ENCODE results near the gene AFAP1L2.

Gene AFAP1L2

GRCh38 chr10:114412907-114413797 is 8.8 kb upstream of the AFAP1L2 start:
- DNase-seq, result no peak

- no peak for DNase-seq
These were observed 4.7 kb upstream of the AFAP1L2 start for GRCh38 chr10:114408968-114409444.

- DNase-seq, result no peak
These were observed 4.0 kb upstream of the AFAP1L2 start for GRCh38 chr10:114408112-114408967.

GRCh38 chr10:114406455-114406854 is 2.2 kb upstream of the AFAP1L2 start:
- no peak for DNase-seq

- DNase-seq, result no peak
These were observed 679 bp upstream of the AFAP1L2 start for GRCh38 chr10:114405011-114405350.

GRCh38 chr10:114403541-114404161 is 651 bp downstream of the AFAP1L2 start:
- DNase-seq, result no peak

GRCh38 chr10:114402871-114403540 is 1.3 kb downstream of the AFAP1L2 start:
- no peak for DNase-seq

GRCh38 chr10:114402233-114402632 is 2.1 kb downstream of the AFAP1L2 start:
- DNase-seq, result no peak

GRCh38 chr10:114401195-114401791 is 3.0 kb downstream of the AFAP1L2 start:
- no peak for DNase-seq

GRCh38 chr10:114400091-114400490 is 4.2 kb downstream of the AFAP1L2 start:
- DNase-seq, result no peak

GRCh38 chr10:114399576-114399975 is 4.7 kb downstream of the AFAP1L2 start:
- DNase-seq, result no peak

GRCh38 chr10:114398587-114399331 is 5.5 kb downstream of the AFAP1L2 start:
- DNase-seq, result no peak

- no peak for DNase-seq
These were observed 6.6 kb downstream of the AFAP1L2 start for GRCh38 chr10:114397651-114398145.

- no peak for DNase-seq
These were observed 7.8 kb downstream of the AFAP1L2 start for GRCh38 chr10:114396464-114396863.

GRCh38 chr10:114395366-114396022 is 8.8 kb downstream of the AFAP1L2 start:
- DNase-seq, result no peak

- DNase-seq, result no peak
These were observed 9.8 kb downstream of the AFAP1L2 start for GRCh38 chr10:114394531-114394930.

GRCh38 chr10:114393886-114394285 is 10.4 kb downstream of the AFAP1L2 start:
- no peak for DNase-seq

- DNase-seq, result no peak
These were observed 10.8 kb downstream of the AFAP1L2 start for GRCh38 chr10:114393482-114393881.

GRCh38 chr10:114392112-114392835 is 12.0 kb downstream of the AFAP1L2 start:
- no peak for DNase-seq

- no peak for DNase-seq
These were observed 12.7 kb downstream of the AFAP1L2 start for GRCh38 chr10:114391599-114391998.

Data from stimulated activated naive CD4-positive, alpha-beta T cell (primary cell).